GM19395 (cell line): Measurements from ENCODE around the gene BET1.

Experiments used
- ATAC-seq: cut with Tn5 transposase; IDR thresholded peaks from one replicate; pipeline ENCODE4 v1.9.1; 2021; ENCODE audit warnings: mild to moderate bottlenecking, moderate library complexity; ENCODE audit not compliant: unreplicated experiment

BET1 gene

GRCh38 chr7:93960986-93961385, 43.2 kb downstream of the BET1 start:
- ATAC-seq: no peak

- ATAC-seq: no peak
Measured at GRCh38 chr7:93958651-93959050, 45.5 kb downstream of the BET1 start.

DNA sequence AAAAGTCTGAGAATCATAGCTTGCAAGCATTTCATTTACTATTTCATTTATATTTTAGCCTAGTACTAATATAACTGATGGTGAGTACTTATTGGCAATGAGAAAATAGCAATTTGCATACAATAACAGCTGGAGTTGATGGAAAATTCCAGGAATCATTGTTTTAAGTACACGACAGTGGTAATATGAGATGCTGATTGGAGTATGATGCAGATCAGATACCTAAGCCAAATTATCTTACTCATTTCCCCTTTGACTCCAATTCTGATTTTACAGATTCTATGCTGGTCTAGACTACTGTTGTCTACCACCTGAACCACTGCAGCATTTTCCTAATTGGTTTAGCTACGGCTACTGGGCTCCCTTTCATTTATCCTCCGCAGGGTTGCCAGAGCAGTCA, 45.9 kb downstream of the BET1 start:
- ATAC-seq: no peak

DNA sequence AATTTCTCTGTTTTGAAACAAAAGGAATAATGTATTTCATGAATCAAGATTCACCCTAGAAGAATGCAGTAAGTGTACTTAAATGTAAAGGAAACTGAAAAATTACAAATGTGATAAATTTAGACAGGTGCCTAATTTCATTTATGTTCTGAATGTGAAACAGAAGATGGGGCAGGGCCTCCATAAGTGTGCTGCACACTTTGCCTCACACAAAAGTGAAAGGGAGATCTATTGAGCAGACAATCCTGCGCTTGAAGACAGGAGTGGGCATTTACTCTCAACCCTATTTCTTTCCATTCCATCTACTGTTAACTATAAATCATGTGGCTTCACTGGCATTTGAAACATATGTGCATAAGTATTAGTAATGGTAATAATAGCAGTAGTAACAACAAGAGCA, 46.4 kb downstream of the BET1 start:
- no peak for ATAC-seq

- peak; percentile 88 for ATAC-seq
Measured at GRCh38 chr7:93955304-93955703, 48.9 kb downstream of the BET1 start.

- no peak for ATAC-seq
Measured at GRCh38 chr7:93949423-93949822, 54.7 kb downstream of the BET1 start.

GRCh38 chr7:93948873-93949272, 55.3 kb downstream of the BET1 start:
- ATAC-seq: no peak

- no peak for ATAC-seq
Measured at GRCh38 chr7:93948106-93948505, 56.0 kb downstream of the BET1 start.

DNA sequence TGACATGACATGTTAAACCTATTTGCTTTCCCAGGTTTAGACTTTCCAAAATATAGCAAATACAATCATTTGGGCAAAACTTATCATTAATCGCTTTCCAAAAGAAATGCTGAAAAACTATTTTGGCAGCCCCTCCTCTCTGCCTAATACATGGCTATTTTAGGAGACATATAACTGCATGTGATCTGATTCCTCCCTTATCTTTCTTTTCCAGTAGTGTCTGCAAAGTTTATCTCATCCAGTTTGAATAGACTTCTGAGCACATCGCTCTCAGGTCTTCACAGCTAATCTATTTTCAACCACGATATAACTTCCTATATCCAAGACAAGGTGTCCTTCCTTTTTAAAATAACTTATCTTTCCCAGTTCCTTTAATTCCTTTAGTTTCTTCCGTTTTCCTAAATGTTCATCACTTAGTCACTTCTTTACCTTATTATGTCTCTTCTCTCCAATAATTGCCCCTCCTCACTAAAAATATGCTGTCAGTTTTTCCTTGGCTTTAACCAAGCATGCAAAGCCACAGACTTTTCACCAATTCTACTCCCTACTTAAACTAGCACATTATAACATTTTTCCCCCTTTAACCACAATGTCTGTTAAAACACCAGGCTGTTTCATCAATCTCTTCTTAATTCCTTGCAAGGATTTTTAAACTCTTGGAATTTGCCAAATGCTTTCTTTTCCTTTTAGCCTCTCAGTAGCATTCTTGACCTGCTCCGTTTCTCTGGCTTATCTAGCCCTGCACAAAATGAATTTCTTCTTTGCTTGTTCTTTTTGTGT, 58.2 kb downstream of the BET1 start:
- no peak for ATAC-seq

DNA sequence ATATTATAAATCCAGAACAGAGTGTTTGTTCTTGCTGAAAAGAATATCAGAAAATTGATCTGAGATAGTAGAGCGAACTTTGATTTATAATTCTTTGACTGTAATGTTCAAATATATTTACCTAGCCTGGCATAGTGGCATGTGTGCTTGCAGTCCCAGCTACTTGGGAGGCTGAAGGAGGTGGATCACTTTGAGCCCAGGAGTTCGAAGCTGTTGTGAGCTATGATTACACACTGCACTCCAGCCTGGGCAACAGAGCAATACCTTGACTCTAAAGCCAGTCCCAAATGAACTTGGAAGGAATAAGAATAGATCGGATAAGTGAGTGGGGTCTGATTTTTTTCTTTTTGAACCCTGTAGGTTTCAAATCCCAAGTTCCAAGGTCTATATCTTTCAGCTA, 59.1 kb downstream of the BET1 start:
- no peak for ATAC-seq

DNA sequence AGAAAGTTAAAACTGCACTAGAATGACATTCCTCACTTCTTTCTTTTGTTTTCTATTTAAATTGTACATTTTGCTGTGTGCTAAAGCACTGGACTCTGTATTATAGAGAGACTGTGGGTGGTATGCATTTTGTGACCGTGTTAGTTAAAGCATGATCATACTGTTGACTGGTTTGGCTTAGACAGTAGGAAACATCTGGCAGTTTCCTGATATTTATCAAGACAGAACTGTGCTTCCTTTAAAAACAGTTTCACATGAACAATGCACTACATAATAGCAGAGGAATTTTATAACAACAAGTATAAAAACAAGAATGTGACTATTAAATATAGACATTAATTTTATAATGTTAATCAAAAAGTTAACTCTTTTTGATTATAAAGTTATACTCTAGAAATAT, 59.5 kb downstream of the BET1 start:
- peak; percentile 44 for ATAC-seq

DNA sequence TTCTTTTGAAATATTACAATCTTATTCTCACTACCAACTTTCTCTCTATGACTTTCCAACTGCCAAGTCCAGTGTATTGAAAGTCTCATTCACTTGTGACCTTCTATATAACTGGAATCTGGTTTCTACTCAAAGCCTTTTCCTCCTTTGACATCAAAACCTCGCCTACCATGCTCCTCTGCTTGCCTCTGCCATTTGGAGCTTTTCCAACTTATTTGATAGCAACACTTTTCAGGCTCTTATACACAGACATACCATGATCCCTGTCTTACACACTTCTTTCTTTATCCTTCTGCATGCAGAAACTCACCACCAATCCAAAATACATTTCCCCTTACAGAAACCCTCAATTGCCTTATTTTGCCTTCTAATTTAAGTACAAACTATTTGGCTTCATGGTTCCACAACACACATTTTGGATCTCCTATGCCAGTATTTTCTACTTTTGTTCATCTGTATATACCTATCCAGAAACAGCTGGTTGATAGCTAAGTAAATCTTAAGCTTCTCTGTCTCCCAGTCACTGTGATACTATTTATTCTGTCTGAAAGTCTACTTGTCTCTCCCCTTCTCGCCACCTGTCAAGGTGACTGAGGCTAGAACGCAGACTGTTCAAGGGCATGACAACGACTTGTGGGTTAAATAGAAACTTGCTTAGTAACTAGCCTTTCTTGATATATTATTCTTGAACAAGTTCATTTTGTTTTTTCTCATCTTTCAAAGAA, 60.2 kb downstream of the BET1 start:
- ATAC-seq: peak; percentile 77
